NT2/D1 (cell line): Measurements from ENCODE around the gene ZC3H14.

Experiments
- DNase-seq: peaks from one replicate; pipeline ENCODE4 v3.0.0-alpha.2; 2011; ENCODE audit warnings: low read depth, low spot score
- H3K27me3 ChIP-seq: 2 replicates; pipeline ENCODE4 v1.6.0; 2011; ENCODE audit warnings: mild to moderate bottlenecking; ENCODE audit not compliant: insufficient read length, insufficient read depth
- H3K36me3 ChIP-seq: 2 replicates; pipeline ENCODE4 v1.6.1; 2011; ENCODE audit warnings: mild to moderate bottlenecking, low read length, mixed read lengths; ENCODE audit not compliant: insufficient read depth, insufficient read length
- H3K4me1 ChIP-seq: 2 replicates; pipeline ENCODE4 v1.5.1; 2011; ENCODE audit not compliant: insufficient read depth, insufficient read length
- H3K4me3 ChIP-seq: 2 replicates; pipeline ENCODE4 v1.5.1; 2011; ENCODE audit warnings: low read depth; ENCODE audit not compliant: insufficient read length
- H3K9ac ChIP-seq: 2 replicates; pipeline ENCODE4 v1.6.0; 2011; ENCODE audit warnings: low read depth; ENCODE audit not compliant: insufficient read length
- H3K9me3 ChIP-seq: 2 replicates; pipeline ENCODE4 v1.5.1; 2011; ENCODE audit warnings: mild to moderate bottlenecking, low read length; ENCODE audit not compliant: insufficient read depth
- SUZ12 ChIP-seq: IDR thresholded peaks from 2 replicates; pipeline ENCODE4 v1.6.1; 2011; ENCODE audit not compliant: insufficient read length, insufficient read depth; ENCODE audit errors: extremely low read depth
- YY1 ChIP-seq: IDR thresholded peaks from 2 replicates; pipeline ENCODE4 v1.6.1; 2011; ENCODE audit not compliant: insufficient read length, insufficient read depth
- ZNF274 ChIP-seq: IDR thresholded peaks from 2 replicates; pipeline ENCODE4 v1.6.1; 2011; ENCODE audit warnings: mild to moderate bottlenecking, low read depth, low read length

The ZC3H14 gene

GRCh38 chr14:88597601-88598000 is 34.8 kb downstream of the ZC3H14 start:
- DNase-seq: no peak
- Histone ChIP-seq H3K4me3 (no peak overlapping the region), H3K36me3 (peaks cover 81% of the 10 kb centered on the region), H3K27me3 (no peaks in the 10 kb centered on the region), H3K9ac (no peak overlapping the region), H3K9me3 (no peaks in the 10 kb centered on the region), H3K4me1 (no peaks in the 10 kb centered on the region)
- no peak for TF ChIP-seq SUZ12
- no peak for TF ChIP-seq YY1
- TF ChIP-seq ZNF274: no peak

GRCh38 chr14:88598097-88598675 is 35.3 kb downstream of the ZC3H14 start:
- Histone ChIP-seq H3K27me3 (no peaks in the 10 kb centered on the region), H3K9me3 (no peaks in the 10 kb centered on the region), H3K4me1 (no peaks in the 10 kb centered on the region), H3K4me3 (no peak overlapping the region), H3K36me3 (peaks cover 86% of the 10 kb centered on the region), H3K9ac (no peak overlapping the region)
- TF ChIP-seq YY1: no peak
- no peak for TF ChIP-seq ZNF274
- TF ChIP-seq SUZ12: no peak
- no peak for DNase-seq

GRCh38 chr14:88599326-88599725 is 36.5 kb downstream of the ZC3H14 start:
- no peak overlapping the region for H3K4me3 ChIP-seq
- no peaks in the 10 kb centered on the region for H3K4me1 ChIP-seq

GRCh38 chr14:88599761-88600439 is 37.1 kb downstream of the ZC3H14 start:
- no peak for DNase-seq
- Histone ChIP-seq H3K9ac (no peak overlapping the region), H3K27me3 (no peaks in the 10 kb centered on the region), H3K36me3 (peaks cover 92% of the 10 kb centered on the region), H3K4me3 (no peak overlapping the region), H3K4me1 (no peaks in the 10 kb centered on the region), H3K9me3 (no peaks in the 10 kb centered on the region)
- TF ChIP-seq YY1: no peak
- TF ChIP-seq ZNF274: no peak
- no peak for TF ChIP-seq SUZ12

More at GRCh38 chr14:88599326-88599725, 36.5 kb downstream of the ZC3H14 start:
- no peak overlapping the region for H3K9ac ChIP-seq
- H3K27me3 ChIP-seq: no peaks in the 10 kb centered on the region
- H3K9me3 ChIP-seq: no peaks in the 10 kb centered on the region
- H3K36me3 ChIP-seq: peaks cover 91% of the 10 kb centered on the region
- no peak for DNase-seq
- TF ChIP-seq SUZ12 (no peak), YY1 (no peak), ZNF274 (no peak)

- peaks cover 96% of the 10 kb centered on the region for H3K36me3 ChIP-seq
- no peaks in the 10 kb centered on the region for H3K27me3 ChIP-seq
- TF ChIP-seq ZNF274: no peak
- TF ChIP-seq YY1: no peak
- TF ChIP-seq SUZ12: no peak
- no peak for DNase-seq
- no peak overlapping the region for H3K9ac ChIP-seq
- no peak overlapping the region for H3K4me3 ChIP-seq
- H3K9me3 ChIP-seq: no peaks in the 10 kb centered on the region; the same call in 1 of the 2 replicates
- H3K4me1 ChIP-seq: no peaks in the 10 kb centered on the region
These were observed 41.4 kb downstream of the ZC3H14 start for GRCh38 chr14:88604212-88604611.

- H3K4me3 ChIP-seq: no peak overlapping the region
- no peaks in the 10 kb centered on the region for H3K4me1 ChIP-seq
- TF ChIP-seq YY1 (no peak), ZNF274 (no peak), SUZ12 (no peak)
- no peak overlapping the region for H3K9ac ChIP-seq
- H3K36me3 ChIP-seq: peaks cover 96% of the 10 kb centered on the region
- H3K9me3 ChIP-seq: no peaks in the 10 kb centered on the region; the same call in 1 of the 2 replicates
- DNase-seq: no peak
- H3K27me3 ChIP-seq: no peaks in the 10 kb centered on the region
These were observed 42.8 kb downstream of the ZC3H14 start for GRCh38 chr14:88605594-88605993.

- H3K27me3 ChIP-seq: no peaks in the 10 kb centered on the region
- peaks cover 95% of the 10 kb centered on the region for H3K36me3 ChIP-seq
- H3K9ac ChIP-seq: no peak overlapping the region
- H3K9me3 ChIP-seq: no peaks in the 10 kb centered on the region; the same call in 1 of the 2 replicates
- H3K4me1 ChIP-seq: no peaks in the 10 kb centered on the region
- H3K4me3 ChIP-seq: no peak overlapping the region
- no peak for TF ChIP-seq ZNF274
- TF ChIP-seq YY1: no peak
- no peak for TF ChIP-seq SUZ12
- no peak for DNase-seq
These were observed 45.0 kb downstream of the ZC3H14 start for GRCh38 chr14:88607829-88608228.
